Endothelial cell of umbilical vein (primary cell): ENCODE data around the gene MELTF.

Experiments
- EZH2 ChIP-seq: IDR thresholded peaks from 2 replicates; pipeline ENCODE4 v1.6.1; 2012; ENCODE audit warnings: borderline replicate concordance, low read depth, mild to moderate bottlenecking, moderate library complexity, low read length, inconsistent platforms; ENCODE audit not compliant: severe bottlenecking
- FOS ChIP-seq: IDR thresholded peaks from 2 replicates; pipeline ENCODE4 v1.6.1; 2011; ENCODE audit warnings: mild to moderate bottlenecking, low read length, moderate library complexity, borderline replicate concordance; ENCODE audit not compliant: insufficient read depth
- GATA2 ChIP-seq: IDR thresholded peaks from 2 replicates; pipeline ENCODE4 v1.7.0; 2011; ENCODE audit warnings: low read depth, mild to moderate bottlenecking, moderate library complexity, mixed read lengths, low read length; ENCODE audit not compliant: insufficient read length, insufficient read depth
- JUN ChIP-seq: IDR thresholded peaks from 2 replicates; pipeline ENCODE4 v1.6.1; 2011; ENCODE audit warnings: borderline replicate concordance, low read depth; ENCODE audit not compliant: insufficient read length, insufficient read depth
- MYC ChIP-seq: IDR thresholded peaks from one replicate; pipeline ENCODE4 v1.6.1; 2011; ENCODE audit warnings: mild to moderate bottlenecking, low read depth, low read length
- POLR2A ChIP-seq: IDR thresholded peaks from 2 replicates; pipeline ENCODE4 v1.6.1; 2012; ENCODE audit warnings: low read depth, mild to moderate bottlenecking, control low read depth, low read length
- POLR2AphosphoS5 ChIP-seq: IDR thresholded peaks from 2 replicates; pipeline ENCODE4 v1.6.1; 2012; ENCODE audit warnings: low read depth, mild to moderate bottlenecking, control low read depth, low read length, moderate library complexity; ENCODE audit not compliant: insufficient read depth
- TF ChIP-seq, protein P1 (sequence below), 2 donors: IDR thresholded peaks; 1 replicate in 1 of 2; 2 replicates in 1 of 2; pipeline ENCODE4 v1.5.1; 2011; ENCODE audit warnings: low read length in 2 of 2, mild to moderate bottlenecking in 2 of 2, moderate library complexity in 2 of 2, control low read depth in 1 of 2, inconsistent platforms in 1 of 2, low read depth in 1 of 2; ENCODE audit not compliant: insufficient read depth in 1 of 2; ENCODE audit errors: extremely low read depth in 1 of 2
- TF ChIP-seq, protein P2 (sequence below): IDR thresholded peaks from 2 replicates; pipeline ENCODE4 v1.6.1; 2011; ENCODE audit not compliant: insufficient read depth, insufficient read length

GRCh38 chr3:196962108-196962929, 67.3 kb downstream of the MELTF start:
- TF ChIP-seq EZH2: no peak
- TF ChIP-seq, protein P1, sequence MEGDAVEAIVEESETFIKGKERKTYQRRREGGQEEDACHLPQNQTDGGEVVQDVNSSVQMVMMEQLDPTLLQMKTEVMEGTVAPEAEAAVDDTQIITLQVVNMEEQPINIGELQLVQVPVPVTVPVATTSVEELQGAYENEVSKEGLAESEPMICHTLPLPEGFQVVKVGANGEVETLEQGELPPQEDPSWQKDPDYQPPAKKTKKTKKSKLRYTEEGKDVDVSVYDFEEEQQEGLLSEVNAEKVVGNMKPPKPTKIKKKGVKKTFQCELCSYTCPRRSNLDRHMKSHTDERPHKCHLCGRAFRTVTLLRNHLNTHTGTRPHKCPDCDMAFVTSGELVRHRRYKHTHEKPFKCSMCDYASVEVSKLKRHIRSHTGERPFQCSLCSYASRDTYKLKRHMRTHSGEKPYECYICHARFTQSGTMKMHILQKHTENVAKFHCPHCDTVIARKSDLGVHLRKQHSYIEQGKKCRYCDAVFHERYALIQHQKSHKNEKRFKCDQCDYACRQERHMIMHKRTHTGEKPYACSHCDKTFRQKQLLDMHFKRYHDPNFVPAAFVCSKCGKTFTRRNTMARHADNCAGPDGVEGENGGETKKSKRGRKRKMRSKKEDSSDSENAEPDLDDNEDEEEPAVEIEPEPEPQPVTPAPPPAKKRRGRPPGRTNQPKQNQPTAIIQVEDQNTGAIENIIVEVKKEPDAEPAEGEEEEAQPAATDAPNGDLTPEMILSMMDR (IDR thresholded peaks at IDR 0.05; ENCODE audit: extremely low read depth in 1 of 2, insufficient read depth in 1 of 2, low read depth in 1 of 2, low read length in 2 of 2): no peak
- no peak for TF ChIP-seq POLR2A
- TF ChIP-seq JUN: no peak
- TF ChIP-seq POLR2AphosphoS5: no peak
- TF ChIP-seq, protein P2, sequence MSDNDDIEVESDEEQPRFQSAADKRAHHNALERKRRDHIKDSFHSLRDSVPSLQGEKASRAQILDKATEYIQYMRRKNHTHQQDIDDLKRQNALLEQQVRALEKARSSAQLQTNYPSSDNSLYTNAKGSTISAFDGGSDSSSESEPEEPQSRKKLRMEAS: no peak
- TF ChIP-seq FOS: no peak
- TF ChIP-seq MYC: no peak
- no peak for TF ChIP-seq GATA2
